ENCODE data around the gene SMC1B.

GRCh38 chr22:45341498-45341897, 71.9 kb downstream of the SMC1B start:
- TF ChIP-seq CTCF (conservative IDR thresholded peaks at IDR 0.05): no peak
- no peak for TF ChIP-seq EZH2 (IDR thresholded peaks at IDR 0.05; ENCODE audit: low read depth)
